Measurements from ENCODE around the gene EEPD1. TPM values are rescaled to one million over a fixed set of nuclear protein-coding genes. Genes with fewer than 3 reads are reported as not detected.
A peak's percentile ranks its signal among the peaks of the same experiment; 100 is the strongest.

Gene EEPD1
- total RNA-seq, 2 experiments from 2014 or later: 1.4 to 3.3 TPM

- DNase-seq (peak; percentile 46), ATAC-seq (peak; percentile 51)
- no peak overlapping the region for H3K27ac Mint-ChIP-seq
These were observed 45.8 kb downstream of the EEPD1 start for GRCh38 chr7:36198854-36199266.

GRCh38 chr7:36199329-36199728 is 46.3 kb downstream of the EEPD1 start:
- ATAC-seq (no peak), DNase-seq (no peak)
- CTCF ChIA-PET: no interaction called here
- Mint-ChIP-seq H3K27ac (no peak overlapping the region), H3K9me3 (ENCODE audit: low read depth) (no peaks in the 10 kb centered on the region), H3K4me3 (no peak overlapping the region), H3K27me3 (peaks cover 15% of the 10 kb centered on the region), H3K36me3 (no peaks in the 10 kb centered on the region), H3K4me1 (peaks cover 16% of the 10 kb centered on the region)

More at GRCh38 chr7:36198854-36199266, 45.8 kb downstream of the EEPD1 start:
- H3K4me3 Mint-ChIP-seq: no peak overlapping the region
- peaks cover 16% of the 10 kb centered on the region for H3K4me1 Mint-ChIP-seq
- no peaks in the 10 kb centered on the region for H3K36me3 Mint-ChIP-seq
- CTCF ChIA-PET: interaction anchor here (1.1 kb wide), 1 partner anchor 8 kb away, joined by 4 read pairs; no protein-coding TSS in a partner anchor
- peaks cover 15% of the 10 kb centered on the region for H3K27me3 Mint-ChIP-seq
- H3K9me3 Mint-ChIP-seq (ENCODE audit: low read depth): no peaks in the 10 kb centered on the region

GRCh38 chr7:36201122-36201723 is 48.2 kb downstream of the EEPD1 start:
- ATAC-seq (no peak), DNase-seq (no peak)
- H3K27me3 Mint-ChIP-seq: peaks cover 15% of the 10 kb centered on the region
- no peak overlapping the region for H3K4me3 Mint-ChIP-seq
- H3K4me1 Mint-ChIP-seq: peaks cover 16% of the 10 kb centered on the region
- no peak overlapping the region for H3K27ac Mint-ChIP-seq
- H3K9me3 Mint-ChIP-seq (ENCODE audit: low read depth): no peaks in the 10 kb centered on the region
- CTCF ChIA-PET: no interaction called here
- no peaks in the 10 kb centered on the region for H3K36me3 Mint-ChIP-seq

GRCh38 chr7:36202398-36202797 is 49.3 kb downstream of the EEPD1 start:
- ATAC-seq (no peak), DNase-seq (no peak)
- Mint-ChIP-seq H3K4me3 (no peak overlapping the region), H3K36me3 (no peaks in the 10 kb centered on the region), H3K9me3 (ENCODE audit: low read depth) (no peaks in the 10 kb centered on the region), H3K27ac (no peak overlapping the region), H3K4me1 (peaks cover 21% of the 10 kb centered on the region), H3K27me3 (peaks cover 15% of the 10 kb centered on the region)
- CTCF ChIA-PET: no interaction called here

- CTCF ChIA-PET: no interaction called here
- Mint-ChIP-seq H3K4me3 (no peak overlapping the region), H3K27me3 (peaks cover 15% of the 10 kb centered on the region), H3K9me3 (ENCODE audit: low read depth) (no peaks in the 10 kb centered on the region), H3K4me1 (peaks cover 29% of the 10 kb centered on the region), H3K36me3 (no peaks in the 10 kb centered on the region), H3K27ac (no peak overlapping the region)
- DNase-seq (no peak), ATAC-seq (no peak)
These were observed 50.2 kb downstream of the EEPD1 start for GRCh38 chr7:36203071-36203790.

- H3K4me1 Mint-ChIP-seq: peaks cover 28% of the 10 kb centered on the region
- H3K4me3 Mint-ChIP-seq: no peak overlapping the region
- DNase-seq: no peak
- CTCF ChIA-PET: no interaction called here
- ATAC-seq: no peak
- H3K27ac Mint-ChIP-seq: no peak overlapping the region
- H3K9me3 Mint-ChIP-seq (ENCODE audit: low read depth): no peaks in the 10 kb centered on the region
- H3K36me3 Mint-ChIP-seq: no peaks in the 10 kb centered on the region
- H3K27me3 Mint-ChIP-seq: peaks cover 15% of the 10 kb centered on the region
These were observed 51.1 kb downstream of the EEPD1 start for GRCh38 chr7:36204044-36204663.

GRCh38 chr7:36204929-36205635 is 52.0 kb downstream of the EEPD1 start:
- DNase-seq (no peak), ATAC-seq (no peak)
- Mint-ChIP-seq H3K4me1 (peaks cover 28% of the 10 kb centered on the region), H3K9me3 (ENCODE audit: low read depth) (no peaks in the 10 kb centered on the region), H3K27me3 (peaks cover 15% of the 10 kb centered on the region), H3K4me3 (no peak overlapping the region), H3K27ac (no peak overlapping the region), H3K36me3 (no peaks in the 10 kb centered on the region)
- CTCF ChIA-PET: no interaction called here

GRCh38 chr7:36205803-36206202 is 52.7 kb downstream of the EEPD1 start:
- Mint-ChIP-seq H3K27ac (no peak overlapping the region), H3K27me3 (peaks cover 13% of the 10 kb centered on the region), H3K4me3 (no peak overlapping the region), H3K4me1 (peaks cover 28% of the 10 kb centered on the region), H3K9me3 (ENCODE audit: low read depth) (no peaks in the 10 kb centered on the region), H3K36me3 (no peaks in the 10 kb centered on the region)
- CTCF ChIA-PET: no interaction called here
- ATAC-seq (no peak), DNase-seq (no peak)

- DNase-seq (no peak), ATAC-seq (no peak)
- Mint-ChIP-seq H3K4me1 (peaks cover 25% of the 10 kb centered on the region), H3K27ac (no peak overlapping the region), H3K27me3 (peaks cover 5% of the 10 kb centered on the region), H3K36me3 (no peaks in the 10 kb centered on the region), H3K9me3 (ENCODE audit: low read depth) (no peaks in the 10 kb centered on the region), H3K4me3 (no peak overlapping the region)
- CTCF ChIA-PET: interaction anchor here (0.7 to 1.6 kb wide), 3 partner anchors 9 to 908 kb away, joined by 3 to 4 read pairs (median 3); no protein-coding TSS in a partner anchor
These were observed 54.6 kb downstream of the EEPD1 start for GRCh38 chr7:36207451-36208291.

GRCh38 chr7:36208426-36208825 is 55.4 kb downstream of the EEPD1 start:
- ATAC-seq (no peak), DNase-seq (no peak)
- CTCF ChIA-PET: interaction anchor here (0.6 kb wide), 1 partner anchor 36 kb away, joined by 3 read pairs; no protein-coding TSS in a partner anchor
- no peaks in the 10 kb centered on the region for H3K36me3 Mint-ChIP-seq
- peaks cover 22% of the 10 kb centered on the region for H3K4me1 Mint-ChIP-seq
- no peak overlapping the region for H3K27ac Mint-ChIP-seq
- no peak overlapping the region for H3K4me3 Mint-ChIP-seq
- H3K9me3 Mint-ChIP-seq (ENCODE audit: low read depth): no peaks in the 10 kb centered on the region
- no peaks in the 10 kb centered on the region for H3K27me3 Mint-ChIP-seq

GRCh38 chr7:36208997-36209813 is 56.2 kb downstream of the EEPD1 start:
- CTCF ChIA-PET: interaction anchor here (0.6 kb wide), 1 partner anchor 35 kb away, joined by 3 read pairs; no protein-coding TSS in a partner anchor
- Mint-ChIP-seq H3K4me3 (no peak overlapping the region), H3K36me3 (no peaks in the 10 kb centered on the region), H3K4me1 (peaks cover 22% of the 10 kb centered on the region), H3K9me3 (ENCODE audit: low read depth) (no peaks in the 10 kb centered on the region), H3K27ac (no peak overlapping the region), H3K27me3 (no peaks in the 10 kb centered on the region)
- DNase-seq (no peak), ATAC-seq (no peak)

GRCh38 chr7:36209814-36210183 is 56.7 kb downstream of the EEPD1 start:
- CTCF ChIA-PET: no interaction called here
- Mint-ChIP-seq H3K4me1 (peaks cover 22% of the 10 kb centered on the region), H3K27me3 (no peaks in the 10 kb centered on the region), H3K36me3 (no peaks in the 10 kb centered on the region), H3K4me3 (no peak overlapping the region), H3K9me3 (ENCODE audit: low read depth) (no peaks in the 10 kb centered on the region), H3K27ac (no peak overlapping the region)
- ATAC-seq (no peak), DNase-seq (no peak)

All from activated CD8-positive, alpha-beta memory T cell treated with anti-CD3 and anti-CD28 coated beads, Interleukin-2, amount 10 ng/mL, durations not matched to agents 7 days and 5 days (primary cell).